Measurements from ENCODE around the gene PLPPR3. TPM values are rescaled to one million over a fixed set of nuclear protein-coding genes. Genes with fewer than 3 reads are reported as not detected.

PLPPR3 gene, protein sequence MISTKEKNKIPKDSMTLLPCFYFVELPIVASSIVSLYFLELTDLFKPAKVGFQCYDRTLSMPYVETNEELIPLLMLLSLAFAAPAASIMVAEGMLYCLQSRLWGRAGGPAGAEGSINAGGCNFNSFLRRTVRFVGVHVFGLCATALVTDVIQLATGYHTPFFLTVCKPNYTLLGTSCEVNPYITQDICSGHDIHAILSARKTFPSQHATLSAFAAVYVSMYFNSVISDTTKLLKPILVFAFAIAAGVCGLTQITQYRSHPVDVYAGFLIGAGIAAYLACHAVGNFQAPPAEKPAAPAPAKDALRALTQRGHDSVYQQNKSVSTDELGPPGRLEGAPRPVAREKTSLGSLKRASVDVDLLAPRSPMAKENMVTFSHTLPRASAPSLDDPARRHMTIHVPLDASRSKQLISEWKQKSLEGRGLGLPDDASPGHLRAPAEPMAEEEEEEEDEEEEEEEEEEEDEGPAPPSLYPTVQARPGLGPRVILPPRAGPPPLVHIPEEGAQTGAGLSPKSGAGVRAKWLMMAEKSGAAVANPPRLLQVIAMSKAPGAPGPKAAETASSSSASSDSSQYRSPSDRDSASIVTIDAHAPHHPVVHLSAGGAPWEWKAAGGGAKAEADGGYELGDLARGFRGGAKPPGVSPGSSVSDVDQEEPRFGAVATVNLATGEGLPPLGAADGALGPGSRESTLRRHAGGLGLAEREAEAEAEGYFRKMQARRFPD
- 57.9 and 61.2 TPM in 2 replicates for total RNA-seq (2021)
- long read RNA-seq, partial matches to known transcripts = 0 of 3 reads
- long read RNA-seq, other reads (novel, unspliced or antisense) = 0 of 3 reads

DNA sequence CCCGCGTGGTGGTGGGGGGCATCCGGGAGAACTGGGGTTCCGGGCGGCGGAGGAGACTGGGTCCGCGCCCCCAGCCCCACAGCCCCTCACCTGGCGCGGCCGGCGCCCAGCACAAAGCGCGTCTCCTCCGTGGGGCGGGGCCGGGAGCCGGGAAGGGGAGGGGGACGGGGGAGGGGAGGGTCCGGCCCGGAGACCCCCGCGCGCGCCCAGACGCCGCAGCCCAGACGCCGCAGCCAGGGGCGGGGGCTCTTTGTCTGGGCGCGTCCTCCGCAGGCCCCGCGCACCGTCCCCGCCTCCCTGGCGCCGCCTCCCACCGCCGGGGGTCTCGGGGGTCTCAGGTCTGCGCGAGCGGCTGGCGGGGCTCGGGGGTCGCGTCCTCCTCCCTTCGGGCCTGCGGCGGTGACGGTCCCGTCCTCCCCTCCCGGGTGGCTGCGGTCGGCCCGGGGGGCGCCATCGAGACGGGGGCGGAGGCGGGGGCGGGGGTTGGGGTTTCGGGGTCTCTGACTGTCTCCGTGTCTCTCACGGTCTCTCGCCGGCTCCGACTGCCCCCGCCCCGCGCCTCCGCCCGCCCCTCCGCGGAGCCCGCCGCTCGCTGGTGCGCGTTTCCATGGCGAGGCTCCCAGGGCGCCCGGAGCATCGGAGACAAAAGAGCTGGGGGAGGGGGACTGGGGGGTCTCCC, at the start of gene PLPPR3:
Gene PLPPR3, minus strand, starts transcription at position 131 of the 679 bp plus-strand sequence. CDS start 396 bp downstream, outside the sequence.
- no peaks in the 10 kb centered on the region for H4K20me1 ChIP-seq (ENCODE audit: control insufficient read depth, insufficient read depth, insufficient read length)
- H3K36me3 Mint-ChIP-seq (ENCODE audit: insufficient read depth in 1 of 3, low read depth in 3 of 3) = peaks cover 2 to 12% (median 11%) of the 10 kb centered on the region in 3 experiments; a peak in 6 of 7 replicates
- H4K5ac ChIP-seq (ENCODE audit: insufficient read length, low read depth, low read length) = no peak within 1 kb of the TSS
- no CpG with 5 or more reads among the region's 86 CpGs for WGBS (ENCODE audit: extremely low coverage, insufficient read length, low lambda C conversion rate)
- no peak within 1 kb of the TSS for H4K8ac ChIP-seq (replicated peaks; ENCODE audit: insufficient read length, low read depth, low read length)
- no peak within 1 kb of the TSS for H2BK20ac ChIP-seq (ENCODE audit: low read depth, low read length, poor library complexity, severe bottlenecking)
- no peak within 1 kb of the TSS for H3K56ac ChIP-seq (ENCODE audit: insufficient read length, low read depth, low read length)
- no peaks in the 10 kb centered on the region for H3K23me2 ChIP-seq (ENCODE audit: insufficient read length, low read depth, low read length, poor library complexity, severe bottlenecking)
- H3K27me3 ChIP-seq (ENCODE audit: insufficient read depth, low read length) = no peaks in the 10 kb centered on the region
- no peak within 1 kb of the TSS for H3K9ac ChIP-seq (ENCODE audit: extremely low read depth, insufficient read length, low read length)
- no peaks in the 10 kb centered on the region for H3K9me3 Mint-ChIP-seq
- no peaks in the 10 kb centered on the region for H3K9me3 ChIP-seq (ENCODE audit: control insufficient read depth, low read depth, low read length)
- H3K14ac ChIP-seq (ENCODE audit: insufficient read depth, low read length) = peak within 1 kb of the TSS; percentile 77
- H3K18ac ChIP-seq (ENCODE audit: insufficient read length, low read depth, low read length) = peak within 1 kb of the TSS; percentile 83
- no peak within 1 kb of the TSS for H3K27ac Mint-ChIP-seq
- no peak within 1 kb of the TSS; the same call in 1 of the 2 replicates for H3K4ac ChIP-seq (ENCODE audit: low read depth, low read length)
- H3K23ac ChIP-seq (ENCODE audit: insufficient read length, low read depth, low read length) = no peak within 1 kb of the TSS
- no peak within 1 kb of the TSS for H2BK5ac ChIP-seq (ENCODE audit: insufficient read length, low read length)
- no peak within 1 kb of the TSS for H2AK5ac ChIP-seq (ENCODE audit: insufficient read length, low read length)
- no peak within 1 kb of the TSS for H2BK120ac ChIP-seq (ENCODE audit: low read depth, low read length, poor library complexity, severe bottlenecking)
- H3K4me1 ChIP-seq (ENCODE audit: insufficient read depth, low read length) = no peaks in the 10 kb centered on the region; the same call in 1 of the 2 replicates
- H4K91ac ChIP-seq (ENCODE audit: insufficient read length, low read depth, low read length) = no peak within 1 kb of the TSS
- no peak within 1 kb of the TSS for H3T11ph ChIP-seq (ENCODE audit: low read length)
- peak; percentile 71 for DNase-seq
- H3K27me3 Mint-ChIP-seq (ENCODE audit: low read depth) = peaks cover 5% of the 10 kb centered on the region
- H2AFZ ChIP-seq (ENCODE audit: low read length) = no peak within 1 kb of the TSS
- no peak within 1 kb of the TSS for H3K27ac ChIP-seq (ENCODE audit: insufficient read length, low read depth, low read length)
- no peaks in the 10 kb centered on the region for H3K79me1 ChIP-seq (ENCODE audit: insufficient read depth, low read depth, low read length, poor library complexity, severe bottlenecking)
- peaks cover 7 to 11% of the 10 kb centered on the region in 2 experiments for H3K4me1 Mint-ChIP-seq
- H2BK12ac ChIP-seq (ENCODE audit: insufficient read length, low read depth, low read length) = no peak within 1 kb of the TSS
- H2BK15ac ChIP-seq (ENCODE audit: low read depth, low read length) = no peak within 1 kb of the TSS
- H3K4me2 ChIP-seq (ENCODE audit: insufficient read depth, insufficient read length, low read length) = peak within 1 kb of the TSS; percentile 53
- TF ChIP-seq, protein P1, sequence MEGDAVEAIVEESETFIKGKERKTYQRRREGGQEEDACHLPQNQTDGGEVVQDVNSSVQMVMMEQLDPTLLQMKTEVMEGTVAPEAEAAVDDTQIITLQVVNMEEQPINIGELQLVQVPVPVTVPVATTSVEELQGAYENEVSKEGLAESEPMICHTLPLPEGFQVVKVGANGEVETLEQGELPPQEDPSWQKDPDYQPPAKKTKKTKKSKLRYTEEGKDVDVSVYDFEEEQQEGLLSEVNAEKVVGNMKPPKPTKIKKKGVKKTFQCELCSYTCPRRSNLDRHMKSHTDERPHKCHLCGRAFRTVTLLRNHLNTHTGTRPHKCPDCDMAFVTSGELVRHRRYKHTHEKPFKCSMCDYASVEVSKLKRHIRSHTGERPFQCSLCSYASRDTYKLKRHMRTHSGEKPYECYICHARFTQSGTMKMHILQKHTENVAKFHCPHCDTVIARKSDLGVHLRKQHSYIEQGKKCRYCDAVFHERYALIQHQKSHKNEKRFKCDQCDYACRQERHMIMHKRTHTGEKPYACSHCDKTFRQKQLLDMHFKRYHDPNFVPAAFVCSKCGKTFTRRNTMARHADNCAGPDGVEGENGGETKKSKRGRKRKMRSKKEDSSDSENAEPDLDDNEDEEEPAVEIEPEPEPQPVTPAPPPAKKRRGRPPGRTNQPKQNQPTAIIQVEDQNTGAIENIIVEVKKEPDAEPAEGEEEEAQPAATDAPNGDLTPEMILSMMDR (conservative IDR thresholded peaks at IDR 0.05) = no peak
- H3K4me3 Mint-ChIP-seq = peak within 1 kb of the TSS; percentile 67 to 81
- no peaks in the 10 kb centered on the region for H3K79me2 ChIP-seq (ENCODE audit: insufficient read depth, low read length)

All from H9 (cell line).